ENCODE measurements around the gene TAL1.

TAL1 gene

GRCh38 chr1:47188791-47189785 is 42.9 kb downstream of the TAL1 start:
- DNase-seq (ENCODE audit: low read depth) = no peak

DNA sequence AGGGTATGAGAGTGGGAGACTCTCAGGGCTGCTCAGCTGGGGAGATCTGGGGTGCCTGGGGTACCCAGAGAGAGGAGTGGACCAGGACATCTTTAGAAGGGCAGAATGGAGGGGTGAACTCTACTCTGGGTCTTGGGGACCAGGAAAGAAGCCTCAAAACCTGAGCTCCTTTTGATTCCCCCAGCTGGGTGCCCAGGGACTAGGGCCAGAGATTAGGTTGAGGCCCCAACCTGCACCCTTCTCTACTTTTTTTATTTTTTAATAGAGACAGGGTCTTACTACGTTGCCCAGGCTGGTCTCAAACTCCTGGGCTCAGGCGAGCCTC is 44.1 kb downstream of the TAL1 start:
- DNase-seq (ENCODE audit: low read depth) = no peak

DNA sequence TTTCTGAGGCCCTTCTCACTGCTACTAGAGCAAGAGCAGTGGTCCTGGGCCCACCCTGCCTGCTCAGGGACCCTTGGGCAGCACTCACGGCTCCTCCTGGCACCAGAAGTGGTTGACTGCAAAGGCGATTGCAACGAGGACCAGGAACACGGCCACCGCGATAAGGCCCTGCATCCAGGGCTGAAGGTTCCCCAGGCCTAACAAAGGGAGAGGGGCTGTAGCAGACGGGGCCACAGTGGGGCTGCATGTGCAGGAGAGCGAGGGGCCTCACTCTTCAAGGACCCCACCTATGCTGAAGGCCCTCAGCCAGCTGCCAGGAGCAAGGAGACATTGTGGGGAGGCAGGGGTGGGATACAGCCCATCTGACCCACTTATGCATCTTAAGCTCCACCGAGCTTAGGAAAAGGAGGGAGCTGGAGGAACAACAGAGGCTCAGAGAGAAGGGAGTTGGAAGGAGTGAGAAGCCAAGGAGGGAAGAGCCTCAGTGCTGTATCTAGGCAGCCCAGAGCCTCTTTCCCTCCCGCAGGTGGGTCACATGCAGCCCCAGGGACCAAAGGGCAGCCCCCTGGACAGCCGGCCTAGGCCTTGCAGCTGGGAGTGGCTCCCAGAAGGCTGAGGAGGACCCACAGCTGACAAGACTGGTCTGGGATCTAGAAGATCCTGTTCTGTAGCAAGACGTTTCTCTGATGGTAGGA is 44.6 kb downstream of the TAL1 start:
- no peak for DNase-seq (ENCODE audit: low read depth)

DNA sequence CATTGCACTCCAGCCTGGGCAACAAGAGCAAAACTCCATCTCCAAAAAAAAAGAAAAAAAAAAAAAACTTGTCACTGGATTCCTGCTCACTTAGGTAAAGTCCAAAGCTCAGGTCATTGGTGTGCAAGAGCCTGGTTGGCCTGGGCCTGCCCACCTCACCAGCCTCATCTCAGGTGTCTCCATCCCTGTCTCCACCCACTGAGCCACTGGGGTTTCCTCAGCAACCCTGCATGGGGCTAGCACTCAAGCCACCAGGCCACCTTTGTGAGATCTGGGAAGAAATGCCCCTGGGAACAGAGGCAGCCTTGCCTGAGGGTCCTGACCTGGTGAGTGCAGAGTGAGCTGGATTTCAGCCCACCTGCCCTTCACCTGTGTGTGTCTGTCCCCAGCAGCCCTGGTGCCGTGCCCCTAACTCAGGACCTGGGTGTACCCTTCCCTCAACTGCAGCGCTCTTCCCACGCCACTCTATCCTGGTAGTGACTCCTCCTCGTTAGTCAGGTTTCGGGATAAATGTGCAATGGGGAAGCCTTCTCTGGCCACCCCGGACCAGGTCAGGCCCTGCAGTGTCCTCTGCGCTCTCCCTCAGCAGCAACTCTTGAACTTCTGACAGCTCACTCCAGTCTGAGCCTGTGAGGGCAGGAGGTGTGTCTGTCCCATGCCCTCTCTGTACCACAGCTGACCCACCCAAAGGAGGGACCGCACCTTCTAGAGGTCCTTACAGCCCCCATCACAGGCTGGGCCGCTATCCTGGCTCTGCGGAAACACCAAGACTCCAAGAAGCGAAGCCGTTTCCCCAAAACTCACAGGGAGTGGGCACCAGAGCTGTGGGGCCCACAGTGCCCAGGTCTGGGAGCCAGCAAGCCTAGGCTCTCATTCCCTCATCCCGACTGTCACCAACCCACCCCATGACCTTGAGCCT is 45.5 kb downstream of the TAL1 start:
- no peak for DNase-seq (ENCODE audit: low read depth)

DNA sequence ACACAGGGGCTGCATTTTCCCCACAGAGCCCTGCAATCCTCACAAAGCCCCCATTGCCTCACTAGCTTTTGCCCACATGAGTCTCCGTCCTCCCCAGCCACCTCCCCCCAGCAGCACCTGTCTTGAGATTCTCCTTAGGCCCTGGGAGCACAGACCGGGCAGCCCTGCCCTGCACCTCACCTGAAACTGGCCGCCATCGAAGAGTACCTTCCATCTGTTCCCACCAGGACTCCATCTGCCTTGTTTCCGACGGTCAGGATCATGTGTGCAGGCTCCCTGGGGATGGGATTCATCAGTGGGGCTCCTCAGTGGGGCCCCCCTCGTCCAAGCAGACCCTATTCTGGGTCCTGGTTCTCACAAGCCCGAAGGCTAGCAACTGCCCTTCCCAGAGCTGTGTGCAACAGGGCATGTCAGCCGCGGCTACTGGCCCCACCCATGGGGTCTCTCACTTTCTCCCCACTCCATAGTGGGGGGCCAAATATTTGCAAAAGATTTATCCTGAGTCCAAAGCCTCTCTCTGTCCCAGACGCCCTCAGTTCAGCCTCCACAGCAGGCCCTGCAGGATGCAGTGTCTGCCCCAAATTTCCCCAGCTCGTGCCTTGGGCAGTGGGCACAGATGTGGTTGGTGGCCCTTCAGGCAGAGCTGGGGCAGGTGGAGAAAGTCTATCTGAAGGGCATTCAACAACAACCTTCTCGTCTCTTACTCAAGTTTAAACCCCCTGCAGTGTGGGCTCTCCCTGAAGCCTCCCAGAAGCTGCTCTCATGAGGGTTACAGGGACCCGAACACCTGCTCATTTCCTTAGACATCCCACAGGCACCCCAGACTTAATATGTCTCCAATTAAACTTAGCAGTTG is 47.0 kb downstream of the TAL1 start:
- no peak for DNase-seq (ENCODE audit: low read depth)

GRCh38 chr1:47184090-47184821 is 47.8 kb downstream of the TAL1 start:
- DNase-seq (ENCODE audit: low read depth) = no peak

- no peak for DNase-seq (ENCODE audit: low read depth)
Observed at GRCh38 chr1:47183308-47184089, 48.5 kb downstream of the TAL1 start.

- DNase-seq (ENCODE audit: low read depth) = no peak
Observed at GRCh38 chr1:47182676-47183235, 49.3 kb downstream of the TAL1 start.

GRCh38 chr1:47181955-47182675 is 49.9 kb downstream of the TAL1 start:
- no peak for DNase-seq (ENCODE audit: low read depth)

DNA sequence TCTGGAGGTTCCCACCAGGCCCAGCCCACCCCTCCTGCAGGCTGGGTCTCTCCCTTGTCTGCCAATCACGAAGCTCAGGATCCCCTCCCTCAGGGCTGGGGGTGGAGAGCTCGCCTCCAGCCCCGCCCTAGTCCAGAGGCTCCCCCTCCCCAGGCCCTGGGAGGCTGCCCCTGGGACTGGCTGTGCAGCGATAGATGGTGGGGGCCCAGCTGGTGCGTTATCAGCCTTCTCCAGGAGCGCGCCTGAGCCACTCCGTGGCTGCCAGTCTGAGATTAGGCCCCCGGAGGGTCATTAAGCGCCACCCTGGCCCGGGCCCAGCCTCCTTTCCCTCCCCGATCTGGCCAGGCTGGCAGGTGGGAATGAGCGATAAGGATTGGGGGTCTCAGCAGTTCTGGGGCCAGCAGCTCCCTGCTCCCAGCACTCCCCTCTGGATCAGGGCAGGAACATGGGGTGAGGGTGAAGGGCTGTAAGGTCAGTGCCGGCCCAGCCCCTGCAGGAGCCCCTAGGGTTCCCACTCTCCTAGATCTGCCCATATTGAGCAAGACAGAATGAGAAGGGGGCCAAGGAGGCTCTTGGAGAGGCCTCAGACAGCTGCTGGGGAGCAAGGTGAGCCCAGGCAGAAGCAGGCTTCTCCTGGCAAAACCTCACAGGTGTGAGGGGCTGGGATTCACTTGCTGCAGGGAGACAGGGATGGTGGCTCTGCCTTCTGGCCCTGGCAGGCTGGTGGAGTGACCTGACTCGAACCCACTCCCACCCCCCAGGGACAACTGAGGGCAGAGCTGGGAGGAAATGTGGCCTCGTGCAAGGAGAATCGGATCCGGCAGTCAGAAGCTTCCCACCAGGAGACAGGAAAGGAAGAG is 50.7 kb downstream of the TAL1 start:
- DNase-seq (ENCODE audit: low read depth) = no peak

DNA sequence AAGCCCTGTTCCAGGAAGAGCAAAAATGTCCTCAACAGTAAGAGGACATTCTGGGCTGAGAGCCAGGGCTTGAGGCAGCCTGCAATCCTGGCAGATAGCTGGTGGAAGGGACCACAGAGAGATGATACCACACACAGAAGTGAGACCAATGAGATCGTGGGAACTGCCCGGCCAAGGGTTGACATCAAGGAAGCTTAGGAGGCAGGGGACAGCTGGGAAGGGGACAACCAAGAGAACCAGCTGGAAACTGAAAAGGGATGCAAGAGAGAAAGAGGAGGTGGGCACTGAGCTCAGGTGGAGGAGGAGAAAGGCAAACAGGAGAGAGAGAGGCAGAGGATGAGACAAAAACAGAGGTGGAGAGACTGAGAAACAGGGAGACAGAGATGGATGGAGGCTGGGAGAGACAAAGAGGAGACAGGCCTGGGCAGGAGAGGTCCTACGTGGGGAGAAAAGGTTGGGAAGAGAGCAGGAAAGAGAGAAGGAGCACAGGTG is 51.4 kb downstream of the TAL1 start:
- no peak for DNase-seq (ENCODE audit: low read depth)

DNA sequence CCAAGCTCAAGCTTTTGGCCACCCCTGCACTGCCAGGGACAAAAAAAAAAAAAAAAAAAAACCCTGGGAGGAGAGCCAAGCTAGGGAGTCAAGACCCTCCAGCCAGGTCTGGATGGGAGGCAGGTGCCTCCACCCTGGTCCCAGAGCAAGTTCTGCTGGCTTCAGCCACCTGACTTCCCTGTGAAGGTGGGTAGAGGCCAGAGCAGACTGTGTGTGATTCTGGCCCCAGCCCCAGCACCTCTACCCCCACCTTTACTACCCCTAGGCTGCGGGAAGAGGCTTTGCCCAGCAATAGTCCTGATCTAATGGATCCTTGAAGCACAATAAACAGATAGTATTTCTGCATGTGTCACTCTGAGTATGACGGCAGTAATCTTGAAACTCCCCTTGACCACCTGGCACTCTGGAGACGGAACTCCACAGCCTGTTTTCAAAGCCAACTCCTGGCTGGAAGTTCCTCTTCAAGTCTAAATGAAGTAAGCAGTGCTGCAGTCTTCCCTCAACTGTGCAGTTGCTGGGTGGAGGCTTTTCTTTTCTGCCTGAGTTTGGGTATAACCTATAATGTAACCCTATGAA is 51.9 kb downstream of the TAL1 start:
- no peak for DNase-seq (ENCODE audit: low read depth)

GRCh38 chr1:47179017-47179987 is 52.7 kb downstream of the TAL1 start:
- DNase-seq (ENCODE audit: low read depth) = peak; percentile 49

GRCh38 chr1:47178654-47179016 is 53.4 kb downstream of the TAL1 start:
- no peak for DNase-seq (ENCODE audit: low read depth)

DNA sequence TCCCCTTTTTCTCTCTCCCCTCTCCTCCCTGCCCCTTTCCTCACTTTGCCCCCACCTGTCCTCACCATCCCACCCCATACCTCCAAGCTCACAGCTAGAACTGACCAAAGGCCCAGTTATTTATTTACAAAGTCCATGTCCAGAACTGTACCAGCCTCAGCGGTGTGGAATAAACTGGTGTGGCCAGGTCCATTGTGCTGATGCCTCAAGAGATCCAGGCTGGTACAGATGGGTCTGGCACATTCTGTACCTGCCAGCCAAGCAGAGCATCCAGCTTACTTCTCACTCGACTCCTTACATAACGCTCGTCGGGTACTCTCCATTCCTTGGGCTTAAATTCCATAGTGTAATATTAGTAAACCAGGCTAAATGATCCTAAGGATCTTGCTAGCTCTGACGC is 54.0 kb downstream of the TAL1 start:
- DNase-seq (ENCODE audit: low read depth) = no peak

Data from T follicular helper cell (primary cell).